Measurements from ENCODE around the gene RET.

DNA sequence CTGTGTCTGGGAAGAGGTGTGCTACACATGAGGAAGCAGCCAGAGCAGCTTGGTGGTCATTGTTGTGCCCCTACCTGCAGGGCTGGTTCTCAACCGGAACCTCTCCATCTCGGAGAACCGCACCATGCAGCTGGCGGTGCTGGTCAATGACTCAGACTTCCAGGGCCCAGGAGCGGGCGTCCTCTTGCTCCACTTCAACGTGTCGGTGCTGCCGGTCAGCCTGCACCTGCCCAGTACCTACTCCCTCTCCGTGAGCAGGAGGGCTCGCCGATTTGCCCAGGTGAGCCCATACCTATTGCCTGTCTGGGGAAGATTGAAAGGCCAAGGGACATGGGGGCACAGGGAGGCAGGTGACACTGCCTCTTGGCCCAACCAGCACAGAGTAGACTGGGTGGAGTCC lies 32.1 kb downstream of the RET start:
- TF ChIP-seq POLR2AphosphoS5 (IDR thresholded peaks at IDR 0.05; ENCODE audit: low read depth, low read length) (no peak), JUND (IDR thresholded peaks at IDR 0.05; ENCODE audit: low read length) (no peak), CTCF (IDR thresholded peaks at IDR 0.05; ENCODE audit: control extremely low read depth in 1 of 3, insufficient read depth in 1 of 3, low read depth in 1 of 3, low read length in 3 of 3) (no peak), SIRT6 (IDR thresholded peaks at IDR 0.05; ENCODE audit: low read length) (no peak), SP1 (IDR thresholded peaks at IDR 0.05; ENCODE audit: low read depth, low read length) (no peak), CEBPB (IDR thresholded peaks at IDR 0.05; ENCODE audit: low read depth, low read length) (no peak), RBBP5 (IDR thresholded peaks at IDR 0.05; ENCODE audit: borderline replicate concordance, low read depth, low read length) (no peak), RAD21 (IDR thresholded peaks at IDR 0.05 in 1 of 2, conservative IDR thresholded peaks at IDR 0.05 in 1 of 2; ENCODE audit: low read depth in 2 of 2, low read length in 2 of 2) (no peak), EP300 (IDR thresholded peaks at IDR 0.05; ENCODE audit: borderline replicate concordance in 1 of 2, low read depth in 2 of 2, low read length in 2 of 2) (no peak), TCF12 (IDR thresholded peaks at IDR 0.05; ENCODE audit: low read depth, low read length) (no peak), EZH2 (IDR thresholded peaks at IDR 0.05; ENCODE audit: low read depth, low read length, severe bottlenecking) (no peak)
- TF ChIP-seq, protein P1, sequence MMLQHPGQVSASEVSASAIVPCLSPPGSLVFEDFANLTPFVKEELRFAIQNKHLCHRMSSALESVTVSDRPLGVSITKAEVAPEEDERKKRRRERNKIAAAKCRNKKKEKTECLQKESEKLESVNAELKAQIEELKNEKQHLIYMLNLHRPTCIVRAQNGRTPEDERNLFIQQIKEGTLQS (IDR thresholded peaks at IDR 0.05; ENCODE audit: insufficient read depth, low read depth, low read length), result no peak

Measured in H1 (cell line).